ENCODE measurements around the gene HOXB6.

DNA sequence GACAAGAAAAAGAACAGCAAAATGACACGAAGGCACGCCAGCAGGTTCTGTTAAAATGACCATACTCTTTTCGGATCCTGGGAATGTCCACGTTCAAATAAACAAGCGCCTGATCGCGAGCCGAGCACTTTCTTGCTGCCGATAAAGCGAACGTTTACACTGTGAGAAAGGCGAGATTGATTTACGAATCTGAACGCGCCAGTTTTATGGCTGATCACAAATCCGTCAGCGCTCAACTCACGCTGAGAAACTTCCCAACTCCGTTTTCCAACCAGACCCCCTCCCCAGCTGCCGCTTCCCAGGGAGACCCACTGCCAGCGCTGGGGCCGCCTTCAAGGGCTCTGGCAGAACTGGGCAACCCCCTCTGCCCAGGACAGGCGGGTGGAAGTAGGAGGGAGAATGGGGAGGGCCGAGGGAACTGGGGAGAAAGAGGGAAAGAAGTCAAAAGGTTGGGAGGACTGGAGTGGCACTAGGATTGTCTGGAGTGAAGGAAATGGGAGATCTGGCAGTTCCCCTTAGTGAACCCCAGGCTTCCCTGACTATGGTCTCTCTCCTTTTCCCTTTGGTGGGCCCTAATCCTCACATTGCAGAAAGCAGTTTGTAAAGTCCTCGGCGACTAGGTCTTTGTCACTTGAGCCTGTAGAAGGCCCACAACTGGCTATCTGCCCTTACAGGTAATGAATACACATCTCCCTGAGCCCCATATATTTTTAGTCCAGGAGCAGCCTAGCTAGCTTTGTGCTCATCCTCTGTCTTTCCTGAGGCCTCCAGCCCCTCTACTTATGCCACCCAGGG, 33.6 kb downstream of the HOXB6 start:
- TF ChIP-seq, protein P1, sequence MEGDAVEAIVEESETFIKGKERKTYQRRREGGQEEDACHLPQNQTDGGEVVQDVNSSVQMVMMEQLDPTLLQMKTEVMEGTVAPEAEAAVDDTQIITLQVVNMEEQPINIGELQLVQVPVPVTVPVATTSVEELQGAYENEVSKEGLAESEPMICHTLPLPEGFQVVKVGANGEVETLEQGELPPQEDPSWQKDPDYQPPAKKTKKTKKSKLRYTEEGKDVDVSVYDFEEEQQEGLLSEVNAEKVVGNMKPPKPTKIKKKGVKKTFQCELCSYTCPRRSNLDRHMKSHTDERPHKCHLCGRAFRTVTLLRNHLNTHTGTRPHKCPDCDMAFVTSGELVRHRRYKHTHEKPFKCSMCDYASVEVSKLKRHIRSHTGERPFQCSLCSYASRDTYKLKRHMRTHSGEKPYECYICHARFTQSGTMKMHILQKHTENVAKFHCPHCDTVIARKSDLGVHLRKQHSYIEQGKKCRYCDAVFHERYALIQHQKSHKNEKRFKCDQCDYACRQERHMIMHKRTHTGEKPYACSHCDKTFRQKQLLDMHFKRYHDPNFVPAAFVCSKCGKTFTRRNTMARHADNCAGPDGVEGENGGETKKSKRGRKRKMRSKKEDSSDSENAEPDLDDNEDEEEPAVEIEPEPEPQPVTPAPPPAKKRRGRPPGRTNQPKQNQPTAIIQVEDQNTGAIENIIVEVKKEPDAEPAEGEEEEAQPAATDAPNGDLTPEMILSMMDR (IDR thresholded peaks at IDR 0.05): no peak
- peak; percentile 48 for TF ChIP-seq EZH2phosphoT487 (IDR thresholded peaks at IDR 0.05)
